Measurements from ENCODE around the gene HNMT.
"Not testable (repeated sequence)": the region's sequence is repeated elsewhere in the genome, so short reads cannot be mapped to it uniquely, and the experiment has no call there.

HNMT gene

GRCh38 chr2:137975280-137976271 is 11.3 kb downstream of the HNMT start:
- DNase-seq (ENCODE audit: low read depth) = no peak

- no peak for DNase-seq (ENCODE audit: low read depth)
Observed at GRCh38 chr2:137976274-137976673, 12.0 kb downstream of the HNMT start.

DNA sequence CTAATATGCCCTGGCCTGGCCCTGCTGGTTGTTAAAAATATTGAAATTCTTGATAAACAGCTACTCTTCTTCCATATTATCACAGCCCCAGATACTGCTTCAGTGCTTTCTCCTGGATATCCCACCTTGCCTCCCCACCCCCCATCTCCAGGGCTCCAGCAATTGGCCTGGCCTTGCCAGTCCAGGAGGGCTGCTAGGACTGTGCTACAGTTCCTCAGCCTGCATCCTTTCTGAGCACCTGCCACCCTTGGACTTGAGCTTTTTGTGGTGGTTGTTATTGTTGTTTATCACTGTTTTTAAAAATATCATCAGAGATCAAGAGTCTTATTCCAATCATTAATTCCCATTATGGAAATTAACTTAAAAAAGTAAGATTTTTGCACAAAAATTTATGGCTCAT is 13.5 kb downstream of the HNMT start:
- DNase-seq (ENCODE audit: low read depth) = no peak

- no peak for DNase-seq (ENCODE audit: low read depth)
Observed at GRCh38 chr2:137980459-137980858, 16.2 kb downstream of the HNMT start.

DNA sequence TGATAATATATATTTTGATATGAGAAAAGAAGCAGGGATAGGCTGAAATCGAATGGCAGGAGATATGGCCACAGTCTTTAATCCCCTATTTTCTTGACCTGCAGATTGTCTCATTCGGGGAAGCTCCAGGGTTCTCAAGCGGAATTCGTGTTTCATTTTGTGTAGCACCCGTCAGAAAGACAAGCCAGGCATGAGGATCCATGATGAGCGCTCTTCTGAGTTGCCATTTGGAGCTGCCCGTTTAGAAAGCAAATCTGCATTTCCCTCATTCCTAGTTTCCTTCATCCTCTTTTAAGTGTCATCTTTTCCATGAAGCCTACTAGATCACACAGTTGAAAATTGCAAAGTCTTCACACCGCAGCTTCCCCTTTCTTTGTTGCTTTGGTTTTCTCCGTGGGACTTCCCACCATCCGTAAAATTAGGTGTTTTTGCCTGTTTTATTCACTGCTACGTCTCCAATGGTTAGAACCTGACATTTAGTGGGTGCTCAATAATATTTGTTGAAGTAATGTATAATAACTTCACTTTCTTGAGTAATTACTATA is 16.9 kb downstream of the HNMT start:
- no peak for DNase-seq (ENCODE audit: low read depth)

DNA sequence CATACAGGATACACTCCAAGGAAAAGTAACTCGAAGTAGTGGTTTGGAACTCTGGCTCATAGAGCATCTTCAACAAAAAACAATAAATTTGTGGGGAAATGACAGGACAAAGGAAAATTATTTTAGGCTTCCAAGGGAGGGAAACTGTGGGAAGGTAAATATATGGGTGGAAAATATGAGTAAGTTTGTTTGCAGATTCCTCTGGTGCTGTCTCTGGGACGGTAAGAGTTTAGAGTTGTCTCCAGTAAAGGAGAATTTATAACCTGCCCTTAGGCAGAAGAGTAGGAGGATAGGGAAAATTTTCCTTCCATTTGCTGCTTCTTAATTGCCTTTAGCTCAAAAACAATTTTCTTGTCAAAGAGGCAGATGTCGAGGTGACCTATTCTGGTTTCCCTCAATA is 19.3 kb downstream of the HNMT start:
- no peak for DNase-seq (ENCODE audit: low read depth)

GRCh38 chr2:137986268-137986667 is 22.0 kb downstream of the HNMT start:
- DNase-seq (ENCODE audit: low read depth) = no peak

DNA sequence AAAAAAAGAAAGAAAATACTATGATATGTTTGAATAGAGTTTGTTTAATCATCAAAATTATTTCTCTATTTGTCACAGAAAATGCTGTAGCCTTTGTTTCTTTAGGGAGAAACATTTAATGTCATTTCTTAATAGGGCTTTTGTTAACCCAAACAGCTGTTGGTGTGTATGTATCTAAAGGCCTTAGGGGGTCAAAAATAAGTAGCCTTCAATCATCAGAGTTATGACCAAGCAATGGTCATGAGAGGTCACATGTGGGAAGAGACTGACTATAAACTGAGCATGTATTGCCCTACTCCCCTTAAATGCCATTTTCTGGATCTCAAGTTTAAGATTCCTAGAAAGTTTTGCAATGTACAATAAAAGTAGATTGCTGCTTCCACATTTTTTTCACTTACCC is 22.7 kb downstream of the HNMT start:
- no peak for DNase-seq (ENCODE audit: low read depth)

DNA sequence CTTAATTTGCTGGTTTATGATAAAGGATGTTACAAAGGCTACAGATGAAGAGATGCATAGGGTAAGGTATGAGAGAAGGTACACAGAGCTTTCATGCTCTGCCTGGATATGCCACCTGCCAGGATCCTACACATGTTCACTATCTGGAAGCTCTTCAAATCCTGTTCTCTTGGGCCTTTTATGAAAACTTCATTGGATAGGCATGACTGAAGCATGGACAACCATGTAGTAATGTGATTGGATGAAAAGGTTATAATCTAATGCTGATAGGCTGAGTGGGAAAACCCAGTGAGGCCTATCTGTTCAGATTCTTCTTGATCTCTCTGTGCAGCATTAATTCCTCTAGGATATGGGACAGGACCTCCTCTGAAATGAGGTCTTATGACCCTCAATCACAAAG is 26.8 kb downstream of the HNMT start:
- DNase-seq (ENCODE audit: low read depth) = no peak

DNA sequence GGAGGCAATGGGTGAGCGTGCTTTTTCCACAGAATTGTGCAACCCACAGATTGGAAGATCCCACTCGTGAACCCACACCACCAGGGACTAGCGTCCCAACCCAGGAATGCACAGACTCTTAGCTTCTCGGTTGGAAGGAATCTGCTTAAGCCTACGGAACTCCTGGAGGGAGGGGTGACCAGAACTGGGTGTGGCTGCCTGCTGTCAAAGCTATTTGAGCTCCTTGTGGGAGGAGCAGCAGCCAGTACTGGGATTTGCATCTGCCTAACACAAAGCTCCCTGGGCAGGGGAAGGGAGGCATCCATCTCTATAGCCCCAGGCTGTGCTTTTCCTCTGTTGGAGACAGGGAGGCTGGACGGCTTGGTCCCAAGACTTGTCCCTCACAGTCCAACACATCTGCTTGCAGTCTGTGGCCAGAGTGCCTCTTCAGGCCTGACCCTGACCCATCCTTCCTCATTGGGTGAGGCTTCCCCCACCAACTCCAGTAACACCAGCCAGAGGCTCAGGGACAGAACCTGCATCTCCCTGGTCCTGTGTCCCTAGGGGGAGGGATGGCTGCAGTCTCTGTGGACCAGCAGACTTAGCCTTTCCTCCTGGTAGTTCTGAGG is 27.9 kb downstream of the HNMT start:
- DNase-seq (ENCODE audit: low read depth) = no peak

- not testable (repeated sequence) for DNase-seq (ENCODE audit: low read depth)
Observed at GRCh38 chr2:137993715-137994476, 29.6 kb downstream of the HNMT start.

DNA sequence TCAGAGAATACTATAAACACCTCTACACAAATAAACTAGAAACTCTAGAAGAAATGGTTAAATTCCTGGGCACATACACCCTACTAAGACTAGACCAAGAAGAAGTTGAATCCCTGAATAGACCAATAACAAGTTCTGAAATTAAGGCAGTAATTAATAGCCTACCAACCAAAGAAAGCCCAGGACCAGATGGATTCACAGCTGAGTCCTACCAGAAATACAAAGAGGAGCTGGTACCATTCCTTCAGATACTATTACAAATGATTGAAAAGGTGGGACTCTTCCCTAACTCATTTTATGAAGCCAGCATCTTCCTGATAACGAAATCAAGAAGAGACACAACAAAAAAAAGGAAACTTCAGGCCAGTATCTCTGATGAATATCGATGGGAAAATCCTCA is 31.1 kb downstream of the HNMT start:
- not testable (repeated sequence) for DNase-seq (ENCODE audit: low read depth)

DNA sequence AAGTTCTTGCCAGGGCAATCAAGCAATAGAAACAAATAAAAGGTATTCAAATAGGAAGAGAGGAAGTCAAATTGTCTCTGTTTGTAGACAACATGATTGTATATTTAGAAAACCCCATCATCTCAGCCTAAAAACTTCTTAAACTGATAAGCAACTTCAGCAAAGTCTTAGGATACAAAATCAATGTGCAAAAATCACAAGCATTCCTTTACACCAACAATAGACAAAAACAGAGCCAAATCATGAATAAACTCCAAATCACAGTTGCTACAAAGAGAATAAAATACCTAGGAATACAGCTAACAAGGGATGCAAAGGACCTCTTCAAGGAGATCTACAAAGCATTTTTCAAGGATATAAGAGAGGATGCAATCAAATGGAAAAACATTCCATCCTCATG is 31.9 kb downstream of the HNMT start:
- not testable (repeated sequence) for DNase-seq (ENCODE audit: low read depth)

DNA sequence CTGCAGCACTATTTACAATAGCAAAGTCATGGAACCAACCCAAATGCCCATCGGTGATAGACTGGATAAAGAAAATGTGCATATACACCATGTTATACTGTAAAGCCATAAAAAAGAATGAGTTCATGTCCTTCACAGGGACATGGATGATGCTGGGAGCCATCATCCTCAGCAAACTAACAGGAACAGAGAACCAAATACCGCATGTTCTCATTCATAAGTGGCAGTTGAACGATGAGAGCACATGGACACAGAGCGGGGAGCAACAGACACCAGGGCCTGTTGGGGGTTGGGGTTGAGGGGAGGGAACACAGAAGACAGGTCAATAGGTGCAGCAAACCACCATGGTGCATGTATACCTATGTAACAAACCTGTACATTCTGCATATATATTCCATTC is 33.5 kb downstream of the HNMT start:
- no peak for DNase-seq (ENCODE audit: low read depth)

GRCh38 chr2:137998503-137998902 is 34.2 kb downstream of the HNMT start:
- DNase-seq (ENCODE audit: low read depth) = no peak

GRCh38 chr2:137999273-137999672 is 35.0 kb downstream of the HNMT start:
- DNase-seq (ENCODE audit: low read depth) = no peak

GRCh38 chr2:138000009-138000408 is 35.7 kb downstream of the HNMT start:
- DNase-seq (ENCODE audit: low read depth) = no peak

DNA sequence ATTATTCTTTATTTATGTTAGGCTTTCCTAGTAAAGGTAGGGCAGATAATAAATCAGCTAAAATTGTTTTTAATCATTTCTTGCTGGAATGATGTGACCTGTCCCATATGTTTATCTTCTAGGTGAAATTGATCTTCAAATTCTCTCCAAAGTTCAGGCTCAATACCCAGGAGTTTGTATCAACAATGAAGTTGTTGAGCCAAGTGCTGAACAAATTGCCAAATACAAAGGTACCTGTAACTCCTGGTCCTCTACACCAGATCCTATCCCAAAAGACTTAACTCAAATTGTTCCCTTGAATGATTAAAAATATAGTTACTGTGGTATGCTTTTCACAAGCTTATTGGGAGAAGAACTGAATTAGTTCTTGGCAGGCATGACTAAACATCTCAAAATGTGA is 36.5 kb downstream of the HNMT start:
- DNase-seq (ENCODE audit: low read depth) = no peak

DNA sequence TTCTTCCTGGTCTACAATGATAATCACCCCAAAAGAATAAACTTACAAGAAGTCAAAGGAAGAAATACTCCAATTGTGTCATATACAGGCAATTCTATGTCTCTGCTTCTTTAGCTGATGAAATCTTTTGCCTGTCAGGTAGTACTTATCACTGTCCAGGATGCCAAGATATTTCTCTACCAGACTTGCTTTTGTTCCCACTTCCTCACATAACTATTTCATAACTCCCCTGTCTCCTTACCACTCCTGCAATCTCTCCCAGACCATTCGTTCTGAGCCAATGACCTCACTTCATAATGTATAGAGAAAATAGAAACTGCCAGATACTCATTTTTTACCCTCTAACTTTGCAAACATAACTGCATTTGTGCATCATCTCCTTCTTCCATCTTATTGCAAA is 39.1 kb downstream of the HNMT start:
- DNase-seq (ENCODE audit: low read depth) = no peak

- DNase-seq (ENCODE audit: low read depth) = no peak
Observed at GRCh38 chr2:138007431-138007830, 43.2 kb downstream of the HNMT start.

DNA sequence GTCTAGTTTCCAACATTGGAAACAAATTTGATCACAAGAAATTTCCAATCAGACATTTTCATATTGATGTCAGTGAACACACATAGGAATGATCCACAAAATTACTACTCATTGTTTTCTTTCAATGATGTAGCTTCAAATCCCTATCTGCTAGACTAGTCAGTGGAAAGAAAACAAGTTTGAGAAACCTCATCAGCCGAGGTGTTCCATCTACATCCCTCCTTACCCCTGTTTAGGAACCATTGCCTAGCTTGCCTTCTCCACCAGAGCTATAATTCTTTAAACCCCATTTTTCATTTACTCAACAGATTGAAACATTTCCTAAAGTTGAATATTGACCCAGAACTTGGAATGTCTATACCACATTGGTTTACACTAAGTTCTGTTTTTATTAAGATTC is 45.3 kb downstream of the HNMT start:
- DNase-seq (ENCODE audit: low read depth) = no peak

- no peak for DNase-seq (ENCODE audit: low read depth)
Observed at GRCh38 chr2:138010890-138011289, 46.6 kb downstream of the HNMT start.
